Activated naive CD4-positive, alpha-beta T cell treated with anti-CD3 and anti-CD28 coated beads, Interleukin-2, amount 50 U/mL, for 16 hours (primary cell): ENCODE data around the gene DDX11.
"Not testable (repeated sequence)": the region's sequence is repeated elsewhere in the genome, so short reads cannot be mapped to it uniquely, and the experiment has no call there.

Experiments used
- DNase-seq: peaks from one replicate; pipeline ENCODE4 v3.0.0-alpha.2; 2020

Gene DDX11

DNA sequence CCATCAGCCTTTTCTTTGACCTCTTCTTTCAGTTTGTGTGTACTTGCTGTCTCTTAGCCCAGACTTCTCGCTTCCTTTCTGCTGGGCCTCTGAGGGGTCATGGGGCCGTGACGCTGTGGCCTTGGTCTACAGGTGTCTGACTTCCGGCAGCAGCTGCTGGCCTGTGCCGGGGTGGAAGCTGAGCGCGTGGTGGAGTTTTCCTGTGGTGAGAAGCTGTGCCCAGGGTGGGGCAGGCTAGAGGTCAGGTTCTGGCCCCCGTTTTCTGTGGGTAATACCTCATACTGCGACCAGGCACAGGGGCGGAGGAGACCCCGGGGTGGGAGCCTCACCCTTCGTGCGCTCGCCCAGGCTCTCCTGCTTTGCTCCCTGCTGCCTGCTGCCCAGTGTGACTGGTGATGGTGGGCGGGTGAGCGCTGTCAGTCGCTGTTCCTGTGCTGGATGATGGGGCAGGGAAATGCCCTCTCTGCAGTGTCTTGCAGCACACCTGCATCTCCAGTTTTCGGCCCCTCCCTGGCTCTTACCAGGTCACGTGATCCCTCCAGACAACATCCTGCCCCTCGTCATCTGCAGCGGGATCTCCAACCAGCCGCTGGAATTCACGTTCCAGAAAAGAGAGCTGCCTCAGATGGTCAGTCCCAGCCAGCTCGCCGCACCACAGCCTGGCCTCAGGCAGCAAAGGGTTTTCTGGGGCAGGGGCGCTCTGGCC, 27.0 kb downstream of the DDX11 start:
- DNase-seq: not testable (repeated sequence)

GRCh38 chr12:31102125-31102524, 28.5 kb downstream of the DDX11 start:
- DNase-seq: not testable (repeated sequence)

- not testable (repeated sequence) for DNase-seq
These were observed 28.9 kb downstream of the DDX11 start for GRCh38 chr12:31102596-31102995.

GRCh38 chr12:31103561-31103975, 29.9 kb downstream of the DDX11 start:
- not testable (repeated sequence) for DNase-seq

DNA sequence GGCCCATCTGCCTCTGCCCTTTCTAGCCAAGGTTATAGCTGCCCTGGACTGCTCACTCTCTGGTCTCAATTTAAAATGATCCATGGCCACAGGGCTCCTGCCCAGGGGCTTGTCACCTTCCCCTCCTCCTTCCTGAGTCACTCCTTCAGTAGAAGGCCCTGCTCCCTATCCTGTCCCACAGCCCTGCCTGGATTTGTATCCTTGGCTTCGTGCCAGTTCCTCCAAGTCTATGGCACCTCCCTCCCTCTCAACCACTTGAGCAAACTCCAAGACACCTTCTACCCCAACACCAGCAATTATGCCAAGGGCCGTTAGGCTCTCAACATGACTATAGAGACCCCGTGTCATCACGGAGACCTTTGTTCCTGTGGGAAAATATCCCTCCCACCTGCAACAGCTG, 30.6 kb downstream of the DDX11 start:
- not testable (repeated sequence) for DNase-seq

- not testable (repeated sequence) for DNase-seq
These were observed 31.1 kb downstream of the DDX11 start for GRCh38 chr12:31104773-31105172.

DNA sequence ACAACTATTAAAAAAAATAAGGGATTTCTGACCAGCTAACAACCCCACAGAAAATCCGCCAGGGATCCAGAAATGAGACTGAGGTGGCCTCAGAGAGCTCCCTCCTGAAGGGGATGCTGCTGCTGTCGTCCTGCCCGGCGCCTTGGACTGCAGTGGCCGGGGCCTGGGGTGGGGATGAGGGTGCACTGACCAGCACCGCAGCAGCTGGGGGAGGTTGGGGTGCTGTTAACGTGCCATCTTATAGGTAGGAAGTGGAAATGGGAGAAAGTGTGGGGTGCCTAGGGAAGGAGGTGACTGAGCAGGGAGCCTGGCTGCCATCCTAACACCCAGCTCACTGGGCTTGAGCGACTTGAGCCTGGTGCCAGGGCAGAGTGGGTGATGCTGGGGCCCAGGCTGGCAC, 32.0 kb downstream of the DDX11 start:
- no peak for DNase-seq

GRCh38 chr12:31106101-31106803, 32.6 kb downstream of the DDX11 start:
- no peak for DNase-seq

DNA sequence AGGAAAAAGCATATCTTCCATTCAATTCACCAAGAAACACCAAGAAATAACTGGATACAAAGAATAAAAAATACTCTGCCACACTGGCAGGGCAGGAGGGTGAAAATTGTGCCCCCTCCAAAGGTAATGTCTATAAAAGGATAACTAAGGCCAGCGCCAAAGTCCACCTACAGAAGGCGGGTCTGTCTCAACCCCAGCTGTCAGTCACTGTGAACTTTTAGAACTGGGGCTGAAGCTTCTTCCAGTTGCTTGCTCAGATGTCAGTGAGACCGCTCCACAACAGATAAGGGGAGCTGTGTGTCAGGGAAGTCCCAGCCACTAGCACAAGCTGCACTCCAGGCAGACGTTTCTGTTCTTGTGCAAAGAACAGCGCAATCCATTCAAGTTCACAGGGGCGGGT, 36.1 kb downstream of the DDX11 start:
- DNase-seq: not testable (repeated sequence)

DNA sequence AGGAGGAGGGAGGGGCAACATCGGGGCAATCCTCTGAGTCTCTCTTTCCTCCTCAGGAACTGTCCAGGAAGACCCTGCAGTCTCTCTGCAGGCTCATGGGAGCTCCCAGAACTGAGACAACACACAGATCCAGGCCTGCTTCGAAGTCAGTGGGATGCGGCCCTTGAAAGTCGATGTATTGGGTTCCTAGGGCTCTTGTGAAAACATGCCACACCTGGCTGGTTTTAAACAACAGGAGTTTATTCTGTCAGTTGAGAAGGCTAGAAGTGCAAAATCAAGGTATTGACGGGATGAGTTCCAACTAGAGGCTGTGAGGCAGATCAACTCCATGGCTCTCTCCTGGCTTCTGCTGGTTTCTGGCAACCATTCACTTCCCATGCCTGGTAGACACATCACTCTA, 36.6 kb downstream of the DDX11 start:
- not testable (repeated sequence) for DNase-seq

GRCh38 chr12:31115092-31115601, 41.5 kb downstream of the DDX11 start:
- not testable (repeated sequence) for DNase-seq

DNA sequence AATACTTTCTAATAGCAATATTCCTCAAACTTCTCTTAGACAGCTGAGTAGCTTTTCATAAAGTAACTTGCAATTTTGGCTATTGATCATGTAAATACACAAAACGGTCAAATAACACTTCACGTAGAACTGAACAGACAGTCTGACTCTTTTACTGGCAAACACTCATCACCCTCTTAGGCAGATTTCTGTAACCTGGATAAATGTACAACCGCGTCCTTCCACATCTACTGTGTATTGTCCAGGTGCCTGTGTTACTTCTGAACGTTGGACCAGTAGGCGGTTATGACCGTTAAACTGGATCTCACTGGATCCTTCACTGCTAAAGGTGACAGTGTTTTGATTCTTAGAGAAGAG, 43.2 kb downstream of the DDX11 start:
- not testable (repeated sequence) for DNase-seq

DNA sequence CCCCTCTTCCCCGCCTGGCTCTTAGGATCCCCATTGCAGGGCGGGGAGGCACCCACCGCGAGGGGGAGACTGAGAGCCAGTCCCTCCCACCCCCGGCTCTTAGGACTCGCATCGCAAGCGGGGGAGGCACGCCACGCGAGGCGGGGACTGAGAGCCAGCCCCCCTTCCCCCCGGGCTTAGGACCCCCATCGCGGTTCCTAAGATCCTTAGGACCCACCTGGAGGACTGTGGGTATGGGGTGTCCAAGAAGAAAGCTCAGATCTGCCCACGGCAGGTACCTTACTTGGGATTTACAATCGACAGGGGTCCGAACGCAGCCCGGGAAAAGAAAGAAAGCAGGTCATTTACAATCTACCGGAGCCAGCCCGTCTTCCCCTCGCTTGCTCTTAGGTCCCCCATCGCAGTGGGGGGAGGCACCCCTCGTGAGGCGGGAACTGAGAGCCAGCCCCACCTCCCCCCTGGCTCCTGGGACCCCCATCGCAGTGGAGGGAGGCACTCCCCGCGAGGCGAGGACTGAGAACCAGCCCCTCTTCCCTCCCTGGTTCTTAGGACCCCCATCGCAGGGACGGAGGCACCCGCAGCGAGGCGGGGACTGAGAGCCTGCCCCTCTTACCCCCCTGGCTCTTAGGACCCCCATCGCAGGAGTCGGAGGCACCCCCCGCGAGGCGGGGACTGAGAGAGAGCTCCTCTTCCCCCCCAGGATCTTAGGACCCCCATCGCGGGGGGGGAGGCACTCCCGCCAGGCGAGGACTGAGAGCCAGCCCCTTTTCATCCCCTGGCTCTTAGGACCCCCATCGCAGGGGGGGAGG, 43.7 kb downstream of the DDX11 start:
- peak; percentile 75 for DNase-seq

DNA sequence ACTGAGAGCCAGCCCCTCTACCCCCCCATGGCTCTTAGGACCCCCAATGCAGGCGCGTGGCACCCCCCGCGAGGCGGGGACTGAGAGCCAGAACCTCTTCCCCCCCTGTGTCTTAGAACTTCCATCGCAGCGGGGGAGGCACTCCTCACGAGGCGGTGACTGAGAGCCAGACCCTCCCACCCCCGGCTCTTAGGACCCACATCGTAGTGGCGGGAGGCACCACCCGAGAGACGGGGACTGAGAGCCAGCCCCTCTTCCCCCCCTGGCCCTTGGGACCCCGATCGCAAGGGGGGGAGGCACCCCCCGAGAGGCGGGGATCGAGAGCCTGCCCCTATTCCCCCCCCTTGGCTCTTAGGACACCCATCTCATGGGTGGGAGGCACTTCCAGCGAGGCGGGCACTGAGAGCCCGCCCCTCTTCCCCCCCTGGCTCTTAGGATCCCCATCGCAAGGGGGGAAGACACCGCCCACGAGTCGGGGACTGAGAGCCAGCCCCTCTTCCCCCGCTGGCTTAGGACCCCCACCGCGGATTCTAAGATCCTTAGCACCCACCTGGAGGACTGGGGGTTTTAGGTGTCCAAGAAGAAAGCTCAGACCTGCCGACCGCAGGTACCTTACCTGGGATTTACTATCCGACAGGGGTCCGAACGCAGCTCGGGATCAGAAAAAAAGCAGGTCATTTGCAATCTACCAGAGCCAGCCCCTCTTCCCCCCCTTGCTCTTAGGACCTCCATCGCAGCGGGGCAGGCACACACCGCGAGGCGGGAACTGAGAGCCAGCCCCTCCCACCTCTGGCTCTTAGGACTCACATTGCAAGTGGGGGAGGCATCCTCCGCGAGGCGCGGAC, 44.9 kb downstream of the DDX11 start:
- peak; percentile 37 for DNase-seq

DNA sequence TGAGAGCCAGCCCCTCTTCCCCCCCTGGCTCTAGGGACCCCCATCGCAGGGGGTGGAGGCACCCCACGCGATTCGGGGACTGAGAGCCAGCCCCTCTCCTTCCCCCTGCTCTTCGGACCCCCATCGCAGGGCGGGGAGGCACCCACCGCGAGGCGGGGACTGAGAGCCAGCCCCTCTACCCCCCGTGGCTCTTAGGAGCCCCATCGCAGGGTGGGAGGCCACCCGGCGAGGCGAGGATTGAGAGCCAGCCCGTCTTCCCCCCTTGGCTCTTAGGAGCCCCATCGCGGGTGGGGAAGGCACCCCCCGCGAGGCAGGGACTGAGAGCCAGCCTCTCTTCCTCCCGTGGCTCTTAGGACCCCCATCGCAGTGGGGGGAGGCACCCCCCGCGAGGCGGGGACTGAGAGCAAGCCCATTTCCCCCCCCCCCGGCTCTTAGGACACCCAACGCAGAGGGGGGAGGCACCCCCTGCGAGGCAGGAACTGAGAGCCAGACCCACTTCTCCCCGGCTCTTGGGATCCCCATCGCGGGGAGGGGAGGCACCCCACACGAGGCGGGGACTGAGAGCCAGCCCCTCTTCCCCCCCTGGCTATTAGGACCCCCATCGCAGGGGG, 45.6 kb downstream of the DDX11 start:
- DNase-seq: no peak

GRCh38 chr12:31119803-31120211, 46.1 kb downstream of the DDX11 start:
- DNase-seq: no peak

DNA sequence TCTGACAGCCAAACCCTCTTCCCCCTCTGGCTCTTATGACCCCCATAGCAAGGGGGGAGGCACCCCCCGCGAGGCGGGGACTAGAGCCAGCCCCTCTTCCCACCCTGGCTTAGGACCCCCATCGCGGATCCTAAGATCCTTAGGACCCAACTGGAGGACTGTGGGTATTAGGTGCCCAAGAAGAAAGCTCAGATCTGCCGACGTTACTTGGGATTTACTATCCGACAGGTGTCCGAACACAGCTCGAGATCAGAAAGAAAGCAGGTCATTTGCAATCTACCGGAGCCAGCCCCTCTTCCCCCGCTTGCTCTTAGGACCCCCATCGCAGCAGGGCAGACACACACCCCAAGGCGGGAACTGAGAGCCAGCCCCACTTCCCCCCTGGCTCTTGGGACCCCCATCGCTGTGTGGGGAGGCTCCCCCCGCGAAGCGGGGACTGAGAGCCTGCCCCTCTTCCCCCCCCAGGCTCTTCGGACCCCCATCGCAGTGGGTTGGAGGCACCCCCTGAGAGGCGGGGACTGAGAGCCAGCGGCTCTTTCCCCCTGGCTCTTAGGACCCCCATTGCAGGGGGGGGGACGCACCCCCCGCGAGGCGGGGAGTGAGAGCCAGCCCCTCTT, 46.8 kb downstream of the DDX11 start:
- no peak for DNase-seq

DNA sequence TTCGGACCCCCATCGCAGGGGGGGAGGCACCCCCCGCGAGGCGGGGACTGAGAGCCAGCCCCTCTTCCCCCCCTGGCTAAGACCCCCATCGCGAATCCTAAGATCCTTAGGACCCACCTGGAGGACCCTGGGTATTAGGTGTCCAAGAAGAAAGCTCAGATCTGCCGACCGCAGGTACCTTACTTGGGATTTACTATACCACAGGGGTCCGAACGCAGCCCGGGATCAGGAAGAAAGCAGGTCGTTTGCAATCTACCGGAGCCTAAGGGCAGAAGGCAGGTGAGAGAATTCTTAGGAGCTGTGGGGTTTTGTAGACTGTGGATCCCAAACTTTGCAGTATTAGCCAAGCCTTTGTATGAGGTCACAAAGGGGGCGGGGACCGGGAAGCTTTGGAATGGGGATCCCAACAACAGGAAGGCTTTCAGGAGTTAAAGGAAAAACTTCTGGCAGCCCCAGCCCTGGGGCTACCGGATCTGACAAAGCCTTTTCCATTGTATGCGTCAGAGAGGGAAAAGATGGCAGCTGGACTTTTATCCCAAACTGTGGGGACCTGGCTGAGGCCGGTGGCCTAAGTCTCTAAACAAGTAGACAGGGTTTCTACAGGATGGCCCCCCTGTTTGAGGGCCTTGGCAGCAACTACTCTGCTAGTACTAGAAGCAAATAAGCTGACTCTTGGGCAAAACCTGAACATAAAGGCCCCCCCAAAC, 47.5 kb downstream of the DDX11 start:
- DNase-seq: not testable (repeated sequence)

DNA sequence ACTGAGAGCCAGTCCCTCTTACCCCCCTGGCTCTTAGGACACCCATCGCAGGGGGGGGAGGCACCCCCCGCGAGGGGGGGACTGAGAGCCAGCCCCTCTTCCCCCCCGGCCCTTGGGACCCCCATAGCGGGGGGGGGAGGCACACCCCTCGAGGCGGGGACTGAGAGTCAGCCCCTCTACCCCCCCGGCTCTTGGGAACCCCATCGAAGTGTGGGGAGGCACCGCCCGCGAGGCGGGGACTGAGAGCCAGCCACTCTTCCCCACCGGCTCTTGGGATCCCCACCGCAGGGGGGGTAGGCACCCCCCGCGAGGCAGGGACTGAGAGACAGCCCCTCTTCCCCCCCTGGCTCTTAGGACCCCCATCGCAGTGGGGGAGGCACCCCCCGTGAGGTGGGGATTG, 48.8 kb downstream of the DDX11 start:
- DNase-seq: no peak

DNA sequence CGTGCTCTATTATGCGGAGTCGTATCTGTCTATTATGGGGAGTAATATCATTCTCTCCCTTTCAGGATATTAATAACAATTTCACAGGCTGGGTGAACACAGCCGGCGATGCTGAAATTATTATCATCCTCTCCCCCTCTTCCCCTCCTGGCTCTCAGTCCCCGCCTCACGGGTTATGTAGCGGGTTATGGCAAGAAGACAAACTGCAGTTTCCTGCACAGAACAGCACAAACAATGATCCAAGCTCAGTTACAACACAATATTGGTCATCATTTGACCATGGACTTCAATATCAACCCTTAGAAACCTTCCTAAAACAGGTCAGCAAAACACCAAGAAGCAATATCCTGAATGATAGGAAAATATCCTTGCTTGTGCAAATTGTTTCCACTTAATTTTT, 50.5 kb downstream of the DDX11 start:
- DNase-seq: not testable (repeated sequence)

- not testable (repeated sequence) for DNase-seq
These were observed 51.5 kb downstream of the DDX11 start for GRCh38 chr12:31125171-31125570.
